PFSK-1 (cell line): Measurements from ENCODE around the gene AGO1.

ENCODE experiments used
- FOXP2 ChIP-seq: optimal IDR thresholded peaks from 2 replicates; pipeline ENCODE3; 2011; ENCODE audit warnings: borderline replicate concordance, control low read depth, inconsistent platforms; ENCODE audit not compliant: insufficient read depth; ENCODE audit errors: extremely low read length, extremely low read depth
- POLR2AphosphoS5 ChIP-seq: IDR thresholded peaks from 2 replicates; pipeline ENCODE4 v1.6.1; 2012; ENCODE audit warnings: low read depth, mild to moderate bottlenecking, control low read depth, low read length, moderate library complexity
- TAF1 ChIP-seq: IDR thresholded peaks from 2 replicates; pipeline ENCODE4 v1.6.1; 2012; ENCODE audit warnings: low read length, control low read depth, borderline replicate concordance; ENCODE audit not compliant: insufficient read depth

GRCh38 chr1:35902671-35903070, 19.7 kb downstream of the AGO1 start:
- no peak for TF ChIP-seq POLR2AphosphoS5
- TF ChIP-seq TAF1 = no peak
- no peak for TF ChIP-seq FOXP2
